CD14-positive monocyte (primary cell): ENCODE results near the gene TRUB2. TPM values are rescaled to one million over a fixed set of nuclear protein-coding genes. Genes with fewer than 3 reads are reported as not detected.

ENCODE experiments used
- DNase-seq, 3 donors: peaks; one replicate each; pipeline ENCODE4 v3.0.0-alpha.2; 2011 to 2022
- H2AFZ ChIP-seq: 2 replicates; pipeline ENCODE4 v1.6.0; 2012; ENCODE audit warnings: mild to moderate bottlenecking, low read depth, low read length, inconsistent platforms; ENCODE audit not compliant: insufficient read depth, poor library complexity, severe bottlenecking
- H3K27ac ChIP-seq, 2 donors: 1 replicate in 1 of 2; 2 replicates in 1 of 2; pipeline ENCODE4 v1.5.1; 2012 to 2013; ENCODE audit warnings: low read length in 2 of 2, control low read depth in 1 of 2, inconsistent platforms in 1 of 2, low read depth in 1 of 2, mild to moderate bottlenecking in 1 of 2
- H3K27me3 ChIP-seq, 2 donors: one replicate each; pipeline versions ENCODE4 v1.6.0 to v1.6.1; 2011 to 2013; ENCODE audit warnings: low read length in 2 of 2; ENCODE audit not compliant: control insufficient read depth in 2 of 2, insufficient read depth in 2 of 2
- H3K36me3 ChIP-seq, 2 donors: replicated peaks in 1 of 2; 1 replicate in 1 of 2; 2 replicates in 1 of 2; pipeline versions ENCODE4 v1.5.1 to v1.6.1; 2012 to 2013; ENCODE audit warnings: low read length in 2 of 2, control low read depth in 1 of 2, inconsistent platforms in 1 of 2, mild to moderate bottlenecking in 1 of 2; ENCODE audit not compliant: insufficient read depth in 2 of 2, control insufficient read depth in 1 of 2
- H3K4me1 ChIP-seq, 2 donors: 1 replicate in 1 of 2; 2 replicates in 1 of 2; pipeline versions ENCODE4 v1.5.1 to v1.6.1; 2012 to 2013; ENCODE audit warnings: low read length in 2 of 2, control low read depth in 1 of 2, inconsistent platforms in 1 of 2, mild to moderate bottlenecking in 1 of 2, moderate library complexity in 1 of 2; ENCODE audit not compliant: insufficient read depth in 2 of 2, control insufficient read depth in 1 of 2
- H3K4me2 ChIP-seq: replicated peaks from 2 replicates; pipeline ENCODE3; 2012; ENCODE audit warnings: low read length, moderate library complexity, mild to moderate bottlenecking; ENCODE audit not compliant: poor library complexity, severe bottlenecking; ENCODE audit errors: extremely low read depth
- H3K4me3 ChIP-seq, 3 experiments: fragments of 200-600 bp in 1 of 3; sonication (generic) in 1 of 3; replicated peaks in 1 of 3; 1 replicate in 2 of 3; 2 replicates in 1 of 3; pipeline ENCODE4 v1.5.1; 2011 to 2013; ENCODE audit warnings: low read length in 3 of 3, mild to moderate bottlenecking in 3 of 3, control low read depth in 2 of 3, low read depth in 2 of 3, inconsistent platforms in 1 of 3, moderate library complexity in 1 of 3
- H3K79me2 ChIP-seq: 2 replicates; pipeline ENCODE4 v1.6.0; 2012; ENCODE audit warnings: mild to moderate bottlenecking, control low read depth, inconsistent platforms, low read length, moderate library complexity; ENCODE audit not compliant: insufficient read depth
- H3K9ac ChIP-seq: 2 replicates; pipeline ENCODE4 v1.6.0; 2017; ENCODE audit warnings: low read length, mild to moderate bottlenecking; ENCODE audit not compliant: insufficient read depth, poor library complexity, severe bottlenecking
- H3K9me3 ChIP-seq, 2 donors: replicated peaks in 1 of 2; 1 replicate in 1 of 2; 2 replicates in 1 of 2; pipeline versions ENCODE4 v1.5.1 to v1.6.1; 2012 to 2013; ENCODE audit warnings: low read length in 2 of 2, control low read depth in 1 of 2; ENCODE audit not compliant: control insufficient read depth in 1 of 2, insufficient read depth in 1 of 2
- H4K20me1 ChIP-seq: 2 replicates; pipeline ENCODE4 v1.6.0; 2012; ENCODE audit warnings: mild to moderate bottlenecking, low read length, control low read depth, moderate library complexity; ENCODE audit not compliant: insufficient read depth
- H3K27ac Mint-ChIP-seq, 7 donors: one replicate each; pipeline ENCODE4 v1.8.0; 2020; ENCODE audit warnings: mild to moderate bottlenecking in 7 of 7, mixed read lengths in 7 of 7, moderate library complexity in 6 of 7, inconsistent platforms in 2 of 7
- H3K27me3 Mint-ChIP-seq, 3 donors: one replicate each; pipeline ENCODE4 v1.8.0; 2021 to 2022; ENCODE audit warnings: low read depth in 3 of 3, mild to moderate bottlenecking in 3 of 3, mixed read lengths in 3 of 3, moderate library complexity in 3 of 3, inconsistent platforms in 1 of 3
- H3K36me3 Mint-ChIP-seq, 2 donors: one replicate each; pipeline ENCODE4 v1.8.0; 2020; ENCODE audit warnings: mixed read lengths in 2 of 2, inconsistent platforms in 1 of 2, mild to moderate bottlenecking in 1 of 2
- H3K4me1 Mint-ChIP-seq: one replicate; pipeline ENCODE4 v1.8.0; 2020; ENCODE audit warnings: mild to moderate bottlenecking, mixed read lengths
- H3K4me3 Mint-ChIP-seq, 2 donors: one replicate each; pipeline ENCODE4 v1.8.0; 2020; ENCODE audit warnings: mild to moderate bottlenecking in 2 of 2, mixed read lengths in 2 of 2, moderate library complexity in 1 of 2
- H3K9me3 Mint-ChIP-seq, 7 donors: one replicate each; pipeline ENCODE4 v1.8.0; 2020 to 2022; ENCODE audit warnings: mixed read lengths in 7 of 7, mild to moderate bottlenecking in 6 of 7, moderate library complexity in 6 of 7, inconsistent platforms in 2 of 7
- CTCF ChIP-seq: fragments of 200-600 bp; IDR thresholded peaks from one replicate; pipeline ENCODE4 v1.8.0; 2022; ENCODE audit warnings: antibody characterized with exemption, mild to moderate bottlenecking
- WGBS: methylation state at CpG from one replicate; pipeline ENCODE4 v1.1.5; 2013; ENCODE audit warnings: missing lambda C conversion rate; ENCODE audit not compliant: insufficient coverage; 5-methylcytosine and 5-hydroxymethylcytosine counted together
- intact Hi-C, 2 donors: fragments of 100-400 bp; cut with micrococcal nuclease; formaldehyde crosslinking; loops; one replicate each; pipeline versions ENCODE4 v1.15.0 to v1.15.1; 2023
- polyA plus RNA-seq, 3 donors: library from polyadenylated mRNA; depleted of rRNA in 1 of 3; unstranded in 2 of 3; stranded (reverse) in 1 of 3; fragments of 300-500 nt in 2 of 3; fragments of >200 nt in 1 of 3; fragmentation: Illumina TruSeq in 2 of 3; gene quantifications; 1 replicate in 2 of 3; 2 replicates in 1 of 3; pipeline ENCODE4 v1.2.3, GENCODE V29; 2012 to 2021

Gene TRUB2
- polyA plus RNA-seq, 3 donors: 5.9 to 17.0 (median 13.5) TPM

- peaks cover 0 to 4% (median 0%) of the 10 kb centered on the region in 3 donors for H3K27me3 Mint-ChIP-seq
- peaks cover 50 to 60% of the 10 kb centered on the region in 2 donors for H3K36me3 Mint-ChIP-seq
- peaks cover 29 to 69% of the 10 kb centered on the region in 2 donors for H3K36me3 ChIP-seq
- H3K4me1 Mint-ChIP-seq: peaks cover 14% of the 10 kb centered on the region
- H3K4me3 ChIP-seq: no peak overlapping the region
- H3K4me1 ChIP-seq: peaks cover 12 to 18% of the 10 kb centered on the region in 2 donors
- H3K79me2 ChIP-seq: peaks cover 20% of the 10 kb centered on the region
- intact Hi-C loops: no loop called here
- no peak overlapping the region for H3K4me3 Mint-ChIP-seq
- H2AFZ ChIP-seq: no peak overlapping the region
- DNase-seq: no peak
- peak overlapping the region in 1 of 2 donors; percentile 20 for H3K27ac ChIP-seq
- no peak overlapping the region for H3K9ac ChIP-seq
- H3K9me3 Mint-ChIP-seq: no peaks in the 10 kb centered on the region
- 97% methylated on average over 3 of the region's 5 CpGs for WGBS
- H3K27ac Mint-ChIP-seq: peak overlapping the region in 1 of 7 donors; percentile 54
- no peak overlapping the region for H3K4me2 ChIP-seq
- no peaks in the 10 kb centered on the region for H4K20me1 ChIP-seq
- H3K9me3 ChIP-seq: no peaks in the 10 kb centered on the region
- no peaks in the 10 kb centered on the region for H3K27me3 ChIP-seq
- TF ChIP-seq CTCF: no peak
These were observed 50.7 kb downstream of the TRUB2 start for GRCh38 chr9:128271512-128271911.

GRCh38 chr9:128271112-128271511 is 51.1 kb downstream of the TRUB2 start:
- TF ChIP-seq CTCF: no peak
- peaks cover 33 to 73% of the 10 kb centered on the region in 2 donors for H3K36me3 ChIP-seq
- H3K4me1 ChIP-seq: peaks cover 10 to 14% of the 10 kb centered on the region in 2 donors
- H3K27me3 ChIP-seq: no peaks in the 10 kb centered on the region
- H3K79me2 ChIP-seq: peaks cover 20% of the 10 kb centered on the region
- DNase-seq: no peak
- 100% methylated on average over 1 of the region's 3 CpGs for WGBS
- H3K27me3 Mint-ChIP-seq: peaks cover 0 to under 1% (median 0%) of the 10 kb centered on the region in 3 donors
- H3K4me3 ChIP-seq: no peak overlapping the region
- no peak overlapping the region for H2AFZ ChIP-seq
- H3K27ac Mint-ChIP-seq: peak overlapping the region in 1 of 7 donors; percentile 54
- H3K36me3 Mint-ChIP-seq: peaks cover 54 to 64% of the 10 kb centered on the region in 2 donors
- H3K4me3 Mint-ChIP-seq: no peak overlapping the region
- intact Hi-C loops: no loop called here
- no peak overlapping the region for H3K4me2 ChIP-seq
- no peak overlapping the region for H3K9ac ChIP-seq
- H3K4me1 Mint-ChIP-seq: peaks cover 10% of the 10 kb centered on the region
- no peaks in the 10 kb centered on the region for H3K9me3 ChIP-seq
- no peaks in the 10 kb centered on the region for H3K9me3 Mint-ChIP-seq
- peak overlapping the region in 1 of 2 donors; percentile 20 for H3K27ac ChIP-seq
- H4K20me1 ChIP-seq: no peaks in the 10 kb centered on the region
